ENCODE results near the gene PMPCA.

DNA sequence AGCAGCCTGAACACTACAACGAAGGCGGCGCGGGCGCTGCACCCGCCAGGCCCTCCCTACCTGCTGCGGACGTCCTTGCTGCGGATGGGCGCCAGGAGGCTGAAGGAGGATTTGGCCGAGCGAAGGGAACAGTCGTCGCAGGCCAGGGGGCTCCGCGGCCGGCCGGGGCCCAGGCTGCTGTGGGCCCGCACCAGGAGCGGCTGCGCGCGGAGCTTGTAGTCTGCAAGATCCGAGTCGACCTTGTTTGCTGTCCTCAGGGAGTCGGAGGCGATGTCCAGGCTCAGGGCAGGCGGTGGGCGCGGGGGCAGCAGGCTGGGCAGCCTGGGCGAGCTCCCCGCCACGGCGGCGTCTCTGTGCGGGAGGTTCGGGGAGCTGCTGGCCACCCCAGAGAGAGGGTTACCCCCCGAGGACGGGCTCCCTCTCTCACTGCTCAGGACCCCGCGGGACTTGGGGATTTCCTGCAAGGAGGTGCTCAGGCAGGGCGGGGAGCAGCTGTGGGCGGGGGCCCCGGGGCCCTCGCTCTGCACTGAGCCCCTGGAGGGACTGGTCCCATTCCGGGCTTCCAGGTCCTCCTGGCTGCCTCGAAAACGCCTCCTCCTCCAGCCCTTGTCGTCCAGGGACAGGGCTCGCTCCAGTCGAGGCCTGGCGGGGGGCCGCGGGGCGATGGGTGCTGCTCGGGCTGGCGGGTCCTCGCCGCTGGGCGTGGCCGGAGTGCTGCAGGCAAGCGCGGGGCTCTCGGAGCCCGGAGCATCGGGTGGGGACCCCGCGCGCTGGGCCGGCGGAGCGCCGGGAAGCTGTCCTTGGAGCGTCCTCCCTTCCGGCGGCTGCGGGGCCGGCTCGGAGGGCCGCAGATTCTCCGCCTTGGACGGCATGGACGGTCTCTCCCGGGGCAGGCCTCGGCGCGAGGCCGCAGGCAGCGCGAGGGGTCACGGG lies 28.4 kb downstream of the PMPCA start:
- TF ChIP-seq, protein P1, sequence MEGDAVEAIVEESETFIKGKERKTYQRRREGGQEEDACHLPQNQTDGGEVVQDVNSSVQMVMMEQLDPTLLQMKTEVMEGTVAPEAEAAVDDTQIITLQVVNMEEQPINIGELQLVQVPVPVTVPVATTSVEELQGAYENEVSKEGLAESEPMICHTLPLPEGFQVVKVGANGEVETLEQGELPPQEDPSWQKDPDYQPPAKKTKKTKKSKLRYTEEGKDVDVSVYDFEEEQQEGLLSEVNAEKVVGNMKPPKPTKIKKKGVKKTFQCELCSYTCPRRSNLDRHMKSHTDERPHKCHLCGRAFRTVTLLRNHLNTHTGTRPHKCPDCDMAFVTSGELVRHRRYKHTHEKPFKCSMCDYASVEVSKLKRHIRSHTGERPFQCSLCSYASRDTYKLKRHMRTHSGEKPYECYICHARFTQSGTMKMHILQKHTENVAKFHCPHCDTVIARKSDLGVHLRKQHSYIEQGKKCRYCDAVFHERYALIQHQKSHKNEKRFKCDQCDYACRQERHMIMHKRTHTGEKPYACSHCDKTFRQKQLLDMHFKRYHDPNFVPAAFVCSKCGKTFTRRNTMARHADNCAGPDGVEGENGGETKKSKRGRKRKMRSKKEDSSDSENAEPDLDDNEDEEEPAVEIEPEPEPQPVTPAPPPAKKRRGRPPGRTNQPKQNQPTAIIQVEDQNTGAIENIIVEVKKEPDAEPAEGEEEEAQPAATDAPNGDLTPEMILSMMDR (conservative IDR thresholded peaks at IDR 0.05; ENCODE audit: low read length), result no peak
- TF ChIP-seq EZH2phosphoT487 (IDR thresholded peaks at IDR 0.05; ENCODE audit: borderline replicate concordance, low read depth, low read length), result no peak
